GM18517 (cell line): ENCODE measurements around the gene TBL1XR1.
A peak's percentile ranks its signal among the peaks of the same experiment; 100 is the strongest.
"Not testable (repeated sequence)": the region's sequence is repeated elsewhere in the genome, so short reads cannot be mapped to it uniquely, and the experiment has no call there.

ENCODE experiments used
- ATAC-seq: cut with Tn5 transposase; IDR thresholded peaks from one replicate; pipeline ENCODE4 v1.9.1; 2021; ENCODE audit warnings: mild to moderate bottlenecking, moderate library complexity; ENCODE audit not compliant: unreplicated experiment

The TBL1XR1 gene

DNA sequence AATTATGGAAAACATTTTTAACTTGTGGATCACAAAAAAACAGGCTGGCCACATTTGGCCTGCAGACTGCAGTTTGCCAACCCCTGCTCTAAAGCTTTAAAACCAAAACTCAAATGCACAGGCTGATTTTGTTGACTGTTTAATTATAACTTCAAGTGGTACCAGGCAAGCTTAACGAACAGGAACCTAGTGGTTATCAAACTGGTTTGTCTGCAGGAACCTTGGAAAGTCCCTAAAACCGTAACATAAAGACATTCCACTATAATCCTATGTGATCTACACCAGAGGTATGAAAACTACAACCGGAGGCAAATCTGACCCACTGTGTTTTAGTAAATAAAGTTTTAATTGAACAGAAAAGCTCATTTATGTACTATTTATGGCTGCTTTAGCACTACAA, 52.4 kb downstream of the TBL1XR1 start:
- peak; percentile 57 for ATAC-seq

DNA sequence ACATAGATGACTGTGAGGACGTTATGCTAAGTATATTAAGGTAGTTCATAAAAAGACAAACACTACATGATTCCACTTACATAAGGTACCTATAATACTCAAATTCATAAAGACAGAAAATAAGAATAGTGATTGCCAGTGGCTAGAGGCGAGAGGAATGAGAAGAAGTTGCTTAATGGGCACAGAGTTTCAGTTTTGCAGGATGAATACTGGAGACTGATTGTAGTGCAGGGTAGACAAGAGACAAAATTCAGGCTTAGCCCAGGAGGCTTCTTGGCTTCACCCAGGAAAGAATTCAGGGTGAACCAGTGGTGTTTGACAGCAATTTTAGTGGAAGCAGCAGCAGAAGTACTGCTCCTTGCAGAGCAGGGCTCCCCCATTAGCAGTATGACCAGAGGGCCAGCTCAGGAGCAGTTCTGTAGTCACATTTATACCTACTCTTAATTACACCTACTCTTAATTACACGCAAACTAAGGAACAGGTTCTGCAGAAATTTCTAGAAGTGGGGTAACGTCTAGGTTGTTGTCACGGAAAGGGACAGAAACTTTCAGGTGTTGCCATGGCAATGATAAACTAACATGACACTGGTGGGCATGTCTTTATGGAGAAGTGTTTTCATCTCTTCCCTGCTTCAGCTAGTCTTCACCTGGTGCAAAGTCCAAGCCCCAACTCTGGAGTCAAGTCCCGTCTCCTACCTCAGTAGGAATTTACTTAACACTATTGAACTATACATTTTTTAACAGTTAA, 55.2 kb downstream of the TBL1XR1 start:
- no peak for ATAC-seq

DNA sequence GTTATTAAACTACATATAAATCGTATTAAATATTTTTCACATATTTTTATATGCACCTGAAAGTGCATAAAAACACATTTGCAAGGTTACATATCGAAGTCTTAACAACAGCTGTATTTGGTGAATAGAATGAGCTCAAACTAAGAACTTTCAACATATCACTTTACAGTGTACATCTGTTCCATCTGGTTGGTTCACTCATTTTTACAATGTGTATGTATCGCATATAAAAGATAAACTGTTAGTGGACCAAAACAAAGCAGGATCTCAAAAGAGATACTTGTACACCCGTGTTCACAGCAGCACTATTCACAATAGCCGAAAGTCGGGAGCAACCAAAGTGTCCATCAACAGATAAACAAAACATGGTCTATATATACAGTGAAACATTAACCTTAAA, 55.8 kb downstream of the TBL1XR1 start:
- ATAC-seq: no peak

DNA sequence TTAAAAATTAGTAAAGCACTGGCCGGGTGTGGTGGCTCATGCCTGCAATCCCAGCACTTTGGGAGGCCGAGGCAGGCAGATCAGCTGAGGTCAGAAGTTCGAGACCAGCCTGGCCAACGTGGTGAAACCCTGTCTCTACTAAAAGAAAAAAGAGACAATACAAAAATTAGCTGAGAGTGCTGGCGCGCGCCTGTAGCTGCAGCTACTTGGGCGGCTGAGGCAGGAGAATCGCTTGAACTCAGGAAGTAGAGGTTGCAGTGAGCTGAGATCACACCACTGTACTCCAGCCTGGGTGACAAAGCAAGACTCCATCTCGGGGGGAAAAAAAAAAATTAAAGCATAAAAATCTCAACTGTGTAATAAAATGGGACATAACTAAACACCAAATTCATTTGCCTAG, 58.1 kb downstream of the TBL1XR1 start:
- ATAC-seq: not testable (repeated sequence)

DNA sequence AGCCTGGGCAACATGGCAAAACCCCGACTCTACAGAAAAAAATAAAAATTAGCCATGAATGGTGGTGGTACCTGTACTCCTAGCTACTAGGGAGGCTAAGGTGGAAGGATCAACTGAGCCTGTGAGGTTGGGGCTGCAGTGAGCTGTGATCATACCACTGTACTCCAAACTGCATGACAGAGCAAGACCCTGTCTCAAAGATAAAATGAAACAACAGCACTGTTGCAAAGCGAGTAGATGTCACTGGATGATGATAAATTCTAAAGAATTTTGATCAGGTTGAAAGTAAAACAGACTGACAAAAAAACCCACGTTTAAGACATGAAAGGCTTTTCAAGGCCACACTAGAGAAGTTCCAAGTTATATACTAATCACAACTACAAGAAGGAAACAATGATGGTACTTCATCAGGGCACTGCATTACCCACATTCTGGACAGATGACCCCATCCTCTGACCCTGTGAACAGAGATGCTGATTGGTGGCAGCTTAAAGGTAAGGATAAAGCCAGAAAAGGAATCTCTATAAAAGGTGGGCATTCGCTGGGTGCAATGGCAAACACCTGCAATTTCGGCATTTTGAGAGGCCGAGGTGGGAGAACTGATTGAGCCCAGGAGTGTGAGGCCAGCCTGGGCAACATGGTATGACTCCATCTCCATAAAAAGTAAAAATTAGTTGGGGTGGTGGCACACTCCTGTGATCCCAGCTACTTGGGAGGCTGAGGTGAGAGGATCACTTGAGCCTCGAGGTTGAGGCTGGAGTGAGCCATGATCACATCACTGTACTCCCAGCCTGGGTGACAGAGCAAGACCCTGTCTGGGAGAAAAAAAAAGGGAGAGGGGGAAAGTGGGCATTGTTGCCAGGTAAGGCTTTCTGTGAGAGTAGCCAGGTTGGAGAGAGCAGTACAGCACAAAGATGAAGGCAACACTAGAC, 59.2 kb downstream of the TBL1XR1 start:
- ATAC-seq: no peak

DNA sequence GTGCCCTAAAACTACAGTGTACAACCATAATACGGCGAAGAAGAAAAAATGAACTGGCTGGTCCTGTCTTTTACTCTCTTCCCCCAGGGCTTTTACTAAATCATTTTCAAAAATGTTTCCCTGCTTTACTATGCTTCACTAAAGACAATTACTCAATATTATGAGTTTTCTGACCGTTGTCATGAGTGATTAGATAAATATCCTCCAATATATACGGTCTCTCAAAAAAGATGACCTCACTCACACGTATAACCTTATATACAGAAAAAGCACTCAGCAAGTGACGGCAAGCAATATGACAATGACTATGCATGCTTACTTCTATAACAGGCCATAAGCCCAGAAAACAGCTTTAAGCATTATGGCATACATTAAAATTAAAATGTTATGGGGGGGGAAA, 60.5 kb downstream of the TBL1XR1 start:
- ATAC-seq: no peak

DNA sequence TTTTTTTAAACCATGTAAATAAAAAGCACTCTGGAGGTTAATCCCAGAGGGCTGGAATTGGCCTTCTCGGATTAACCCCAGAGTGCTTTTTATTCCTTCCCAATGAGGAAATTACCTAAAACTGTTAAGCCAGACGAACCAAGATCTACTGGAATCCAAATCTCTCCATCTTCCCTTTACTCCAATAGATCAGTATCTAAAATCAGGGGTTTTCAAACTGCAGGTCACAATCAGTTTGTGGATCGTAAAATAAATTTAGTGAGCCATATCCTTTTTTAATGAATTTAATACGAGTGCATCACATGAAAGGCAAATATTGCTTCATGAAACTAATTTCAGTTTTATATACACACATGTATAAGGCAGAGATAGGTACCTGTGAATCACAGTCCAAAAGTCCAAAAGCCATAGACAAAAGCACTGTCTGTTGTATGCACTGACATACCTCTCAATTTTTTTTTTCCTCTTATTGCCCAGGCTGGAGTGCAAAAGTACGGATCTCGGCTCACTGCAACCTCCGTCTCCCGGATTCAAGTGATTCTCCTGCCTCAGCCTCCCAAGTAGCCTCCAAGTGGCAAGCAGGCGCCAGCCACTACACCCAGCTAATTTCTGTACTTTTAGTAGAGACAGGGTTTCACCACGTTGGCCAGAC, 61.3 kb downstream of the TBL1XR1 start:
- ATAC-seq: no peak

DNA sequence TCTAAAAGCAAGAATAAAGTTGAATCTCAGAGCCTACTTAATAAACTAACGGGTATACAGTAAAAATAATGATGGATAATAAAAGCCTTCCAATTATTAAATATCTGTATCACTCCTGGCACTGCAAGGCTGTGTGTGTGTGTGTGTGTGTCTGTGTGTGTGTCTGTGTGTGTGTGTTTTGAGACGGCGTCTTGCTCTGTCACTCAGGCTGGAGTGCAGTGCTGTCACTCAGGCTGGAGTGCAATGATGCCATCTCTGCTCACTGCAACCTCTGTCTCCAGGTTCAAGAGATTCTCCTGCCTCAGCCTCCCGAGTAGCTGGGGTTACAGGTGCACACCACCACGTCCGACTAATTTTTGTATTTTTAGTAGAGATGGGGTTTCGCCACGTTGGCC, 62.5 kb downstream of the TBL1XR1 start:
- no peak for ATAC-seq

DNA sequence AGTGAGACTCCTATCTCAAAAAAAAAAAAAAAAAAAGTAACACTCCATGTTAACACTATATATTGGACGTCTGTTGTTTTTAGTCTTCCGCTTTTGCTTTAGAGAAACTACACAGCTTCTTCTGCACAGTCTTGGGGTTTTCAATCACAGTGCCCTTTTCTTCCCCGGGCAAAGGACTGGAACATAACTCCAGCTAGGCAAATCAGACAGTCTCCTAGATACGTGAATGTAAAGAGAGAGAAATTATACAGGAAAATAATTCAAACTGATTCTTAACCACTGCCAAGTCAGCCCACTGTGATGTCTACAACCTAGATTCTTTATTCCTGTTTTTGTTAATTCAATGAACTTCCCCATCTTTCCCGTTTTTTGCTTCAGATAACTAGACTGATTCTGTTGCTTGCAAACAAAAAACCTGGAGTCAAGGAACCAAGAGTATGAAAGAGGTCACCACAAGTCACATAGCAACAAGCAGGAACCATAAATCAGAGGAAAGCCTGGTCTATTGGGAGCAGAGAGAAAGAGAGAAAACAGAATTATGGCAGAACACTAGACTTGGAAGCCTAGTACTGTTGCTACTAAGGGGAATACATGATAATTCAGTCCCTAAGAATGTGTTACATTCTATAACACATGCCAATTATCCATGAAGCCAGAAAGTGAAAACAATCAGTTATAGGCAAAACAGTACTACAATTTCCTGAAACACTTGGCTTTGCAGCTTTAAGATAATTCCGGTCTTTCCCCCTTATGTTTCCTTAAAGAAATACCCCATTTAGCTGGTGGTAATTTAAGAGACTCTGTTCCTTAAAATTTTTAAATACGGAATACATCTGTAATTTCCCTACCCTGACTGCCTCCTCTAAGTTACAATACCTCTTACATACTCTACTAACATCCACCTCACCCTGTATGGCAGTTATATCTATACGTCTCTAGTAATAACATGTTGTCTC, 63.1 kb downstream of the TBL1XR1 start:
- ATAC-seq: no peak

DNA sequence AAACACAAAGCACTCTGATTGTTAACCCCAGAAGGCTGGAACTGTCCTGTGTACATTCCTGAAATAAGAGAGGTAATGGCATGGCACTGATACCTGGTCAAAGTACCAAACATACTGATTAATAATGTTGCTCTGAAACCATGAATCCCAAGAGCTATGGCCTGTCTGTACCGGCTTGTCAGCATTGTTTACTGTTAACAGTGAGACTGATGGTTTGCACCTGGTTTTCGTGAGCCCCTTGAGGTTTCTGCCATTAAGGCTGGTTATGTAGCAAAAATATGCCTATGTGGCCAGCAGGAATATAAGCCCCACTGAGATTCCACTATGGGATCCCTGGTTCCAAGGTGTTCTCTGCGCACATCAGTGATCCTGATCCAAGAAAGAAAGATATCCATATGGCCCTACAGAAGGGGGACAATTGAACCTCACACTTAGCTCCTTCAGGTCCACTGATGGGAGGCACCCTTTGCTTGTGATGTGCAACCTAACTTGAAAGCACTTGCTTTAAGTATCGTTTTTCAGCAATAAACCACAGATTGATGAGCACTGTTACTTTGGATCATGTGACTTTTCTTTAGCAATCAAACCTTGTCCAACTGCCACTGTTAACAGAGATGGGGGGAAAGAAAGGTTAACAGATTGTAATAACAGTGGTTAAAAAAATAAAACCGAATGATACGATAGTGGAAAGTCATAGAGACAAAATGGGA, 65.2 kb downstream of the TBL1XR1 start:
- no peak for ATAC-seq

DNA sequence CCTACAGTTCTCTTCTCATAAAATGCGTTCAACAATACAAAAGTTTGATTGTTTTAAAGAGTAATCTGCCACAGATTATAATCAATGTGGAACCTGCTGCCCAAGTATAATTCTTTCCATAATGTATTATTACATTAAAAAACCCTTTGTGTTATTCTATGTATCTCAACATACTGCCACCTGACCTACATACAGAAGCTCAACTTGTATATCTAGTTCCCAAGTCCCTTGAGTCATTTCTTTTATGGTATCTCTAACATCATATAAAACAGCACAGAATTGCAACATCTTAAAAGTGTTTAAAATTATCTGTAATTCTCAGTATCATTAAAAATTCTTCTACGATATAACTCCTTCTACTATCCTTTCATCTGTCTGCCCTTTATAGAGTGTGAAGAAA, 70.3 kb downstream of the TBL1XR1 start:
- no peak for ATAC-seq

DNA sequence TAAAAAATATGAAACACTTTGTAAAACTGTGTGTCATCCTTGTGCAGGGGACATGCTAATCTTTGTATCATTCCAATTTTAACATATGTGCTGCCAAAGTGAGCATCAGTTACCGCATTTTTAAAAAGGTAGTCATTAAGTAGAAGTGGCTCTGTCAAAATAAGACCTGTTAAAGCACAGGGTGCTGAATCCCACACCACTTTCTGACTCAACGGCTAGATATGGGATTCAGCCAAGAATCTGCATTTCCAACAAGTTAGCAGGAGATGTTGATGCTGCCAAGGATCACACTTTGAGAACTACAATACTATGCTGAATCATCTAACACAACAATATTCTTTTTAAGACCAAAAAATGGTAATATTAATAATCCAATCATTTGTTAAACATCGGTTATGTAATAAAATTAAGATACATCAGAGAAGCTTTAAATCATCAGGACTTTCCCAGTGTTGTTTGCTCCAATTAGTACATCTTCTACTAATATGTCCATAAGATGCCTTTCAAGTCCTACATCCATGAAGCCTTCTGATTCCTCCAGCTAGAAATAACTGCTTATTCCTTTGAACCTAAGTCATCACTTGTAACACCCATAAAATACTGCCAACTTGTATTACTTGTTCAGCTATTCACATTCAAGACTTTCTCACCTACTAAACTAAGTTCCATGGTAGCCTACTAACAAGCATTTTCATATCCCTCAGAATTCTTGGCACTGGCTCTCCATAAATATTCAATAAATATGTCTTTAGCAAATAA, 71.1 kb downstream of the TBL1XR1 start:
- no peak for ATAC-seq

DNA sequence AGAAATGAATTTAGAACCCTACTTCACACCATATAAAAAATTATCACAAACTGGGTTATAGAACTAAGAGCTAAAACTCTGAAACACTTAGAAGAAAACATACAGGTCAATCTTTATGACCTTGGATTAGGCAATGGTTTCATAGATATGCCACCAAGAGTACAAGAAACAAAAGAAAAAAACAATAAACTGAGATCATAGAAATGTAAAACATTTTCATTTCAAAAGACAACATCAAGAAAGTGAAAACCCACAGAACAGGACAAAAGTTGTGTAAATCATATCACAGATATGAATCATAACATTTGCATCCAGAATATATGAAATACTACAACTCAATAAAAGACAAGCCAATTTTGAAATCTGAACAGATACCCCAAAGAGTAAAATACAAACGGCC, 72.4 kb downstream of the TBL1XR1 start:
- ATAC-seq: no peak

DNA sequence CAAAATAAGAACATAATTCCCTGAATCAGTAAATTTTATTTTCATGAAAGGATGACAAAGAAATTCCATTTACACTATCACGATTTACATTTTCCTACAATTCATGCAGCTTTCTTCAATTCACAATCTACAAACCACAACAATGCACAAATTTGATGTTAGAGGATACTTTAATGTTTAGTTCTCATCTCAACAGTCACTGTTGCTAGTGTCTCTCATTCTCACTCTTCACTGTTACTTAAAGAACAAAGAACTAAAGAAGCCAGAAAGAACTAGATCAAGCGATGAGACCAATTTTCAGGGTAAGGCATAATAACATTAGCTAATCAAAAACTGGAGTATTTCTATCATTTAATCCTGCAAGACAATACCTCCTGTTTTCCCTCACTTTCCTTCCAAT, 73.5 kb downstream of the TBL1XR1 start:
- ATAC-seq: no peak

DNA sequence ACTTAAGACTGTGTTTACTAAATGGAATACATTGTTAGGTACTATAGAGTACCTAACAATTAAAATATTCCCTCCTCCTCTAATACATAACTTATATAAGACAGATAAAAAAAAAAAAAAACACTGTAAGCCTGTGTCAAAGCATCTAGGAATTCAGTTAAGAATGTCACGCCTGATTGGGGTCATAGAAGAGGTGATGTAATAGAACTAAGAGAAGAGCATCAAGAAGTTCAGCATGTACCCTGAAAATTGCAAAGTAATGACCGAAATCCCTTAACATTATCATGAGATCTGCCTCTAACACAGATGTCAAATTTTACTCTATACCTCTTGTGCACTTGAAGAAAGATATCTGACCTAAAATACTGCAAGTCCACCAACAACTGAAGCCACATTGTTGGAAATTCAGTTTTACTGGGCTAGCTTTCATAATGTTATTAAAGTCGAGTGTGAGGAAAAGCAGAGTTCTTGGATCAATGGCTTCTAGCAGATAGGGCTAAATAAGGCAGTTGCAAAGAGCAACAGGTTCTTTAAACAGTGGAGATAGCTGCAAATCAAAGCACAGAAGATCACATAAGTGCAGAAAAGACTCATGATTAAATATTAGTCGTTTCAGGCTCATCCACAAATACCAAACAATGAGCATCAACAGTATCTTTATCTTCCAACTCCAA, 75.0 kb downstream of the TBL1XR1 start:
- no peak for ATAC-seq

DNA sequence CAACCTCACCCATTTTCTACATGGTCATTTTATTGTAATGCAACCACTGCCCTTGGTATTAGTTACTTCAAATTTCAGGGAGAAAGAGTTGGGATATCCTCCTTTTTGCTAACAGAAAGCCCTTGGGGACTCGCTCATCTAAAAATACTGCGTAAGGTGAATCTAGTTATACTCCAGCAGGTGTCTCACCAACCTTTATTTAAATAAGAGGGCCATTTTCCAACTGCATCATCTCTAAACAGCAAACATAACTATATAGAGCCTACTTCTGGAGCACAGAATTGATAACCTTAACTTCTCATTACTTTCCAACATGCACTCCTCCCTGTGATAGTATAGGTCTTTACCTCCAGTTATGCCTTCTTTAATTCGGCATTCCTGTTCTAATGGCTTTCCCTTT, 77.5 kb downstream of the TBL1XR1 start:
- ATAC-seq: no peak

DNA sequence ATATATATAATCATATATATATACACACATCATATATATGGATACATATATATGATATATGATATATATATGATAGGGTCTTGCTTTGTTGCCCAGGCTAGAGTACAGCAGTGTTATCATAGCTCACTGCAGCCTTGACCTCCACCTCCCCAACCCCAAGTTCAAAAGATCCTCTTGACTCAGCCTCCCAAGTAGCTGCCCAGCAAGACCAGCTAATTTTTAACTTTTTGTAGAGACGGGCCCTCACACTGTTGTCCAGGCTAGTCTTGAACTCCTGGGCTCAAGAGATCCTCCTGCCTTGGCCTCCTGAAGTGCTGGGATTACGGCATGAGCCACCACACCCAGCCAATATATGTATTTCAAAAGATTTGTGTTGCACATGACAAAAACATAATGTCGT, 83.0 kb downstream of the TBL1XR1 start:
- ATAC-seq: no peak

DNA sequence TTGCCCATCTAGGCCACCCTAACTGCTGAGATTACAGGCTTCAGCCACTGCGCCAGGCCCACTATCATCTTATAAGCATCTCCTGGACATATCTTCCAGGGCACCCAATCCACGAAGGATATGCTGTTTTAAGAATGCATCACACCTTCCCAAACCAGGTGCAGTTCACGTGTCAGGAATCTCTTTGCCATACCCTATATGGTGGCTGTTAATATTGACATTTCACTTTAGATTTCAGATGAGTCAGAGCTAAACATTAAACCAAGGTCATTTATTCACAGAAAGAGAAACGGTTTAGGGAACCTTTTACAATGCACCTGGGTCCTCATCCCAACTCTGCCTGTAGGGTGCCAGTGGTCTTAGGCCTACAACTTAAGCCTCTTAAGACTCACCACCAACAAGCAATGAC, 85.7 kb downstream of the TBL1XR1 start:
- ATAC-seq: peak; percentile 43

DNA sequence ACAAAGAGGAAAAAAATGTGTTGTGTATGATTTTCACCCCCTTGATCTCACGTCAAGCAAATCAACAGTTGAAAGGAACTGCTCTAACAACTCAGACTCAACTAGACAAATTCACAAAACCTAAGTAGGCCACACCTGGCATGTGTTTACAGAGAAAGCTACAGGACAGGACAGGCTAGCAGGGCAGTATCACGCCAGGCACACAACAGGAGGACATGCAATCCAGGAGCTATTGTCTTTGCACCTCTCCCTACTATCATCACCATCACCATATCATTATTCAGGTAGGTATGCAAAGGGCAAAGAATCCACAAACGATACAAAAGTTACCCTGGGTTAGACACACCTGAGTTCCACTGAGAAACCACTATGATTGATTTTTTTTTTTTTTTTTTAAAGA, 86.4 kb downstream of the TBL1XR1 start:
- no peak for ATAC-seq
